HEK293 (cell line): ENCODE measurements around the gene MTMR2.
A peak's percentile ranks its signal among the peaks of the same experiment; 100 is the strongest.
"Not testable (repeated sequence)": the region's sequence is repeated elsewhere in the genome, so short reads cannot be mapped to it uniquely, and the experiment has no call there.

Experiments
- CTCF ChIA-PET: fragments of 350-600 bp; formaldehyde crosslinking; extraction: SDS; loops from one replicate; lab custom pipeline; 2021; ENCODE audit warnings: antibody characterized with exemption; lab: Yijun Ruan, JAX
- POLR2A ChIA-PET: fragments of 300-600 bp; formaldehyde crosslinking; extraction: SDS; loops from one replicate; lab custom pipeline; 2020; ENCODE audit warnings: antibody characterized with exemption, inconsistent platforms; lab: Yijun Ruan, JAX
- H3K27ac ChIP-seq: fragments of 200-500 bp; sonication (Bioruptor generic); 2 replicates; pipeline ENCODE4 v1.5.1; 2014; ENCODE audit warnings: low read depth, low read length, control low read depth, inconsistent platforms; ENCODE audit errors: extremely low read depth
- H3K36me3 ChIP-seq, 2 experiments: fragments of 200-500 bp in 1 of 2; sonication (Bioruptor generic) in 1 of 2; 1 replicate in 1 of 2; 2 replicates in 1 of 2; pipeline ENCODE4 v1.5.1; 2014 to 2017; ENCODE audit warnings: inconsistent platforms in 2 of 2, low read length in 2 of 2; ENCODE audit not compliant: control insufficient read depth in 2 of 2, insufficient read depth in 1 of 2
- H3K4me1 ChIP-seq: fragments of 200-500 bp; sonication (Bioruptor generic); 2 replicates; pipeline ENCODE4 v1.5.1; 2014; ENCODE audit warnings: mild to moderate bottlenecking, low read length, inconsistent platforms; ENCODE audit not compliant: control insufficient read depth, insufficient read depth
- H3K4me3 ChIP-seq: 2 replicates; pipeline ENCODE4 v1.5.1; 2011; ENCODE audit warnings: low read depth, mild to moderate bottlenecking, control low read depth, low read length, moderate library complexity
- H3K9me3 ChIP-seq: fragments of 200-500 bp; sonication (Bioruptor generic); 2 replicates; pipeline ENCODE4 v1.5.1; 2014; ENCODE audit warnings: low read depth, low read length, inconsistent platforms; ENCODE audit not compliant: control insufficient read depth, insufficient read depth
- ZBTB8A ChIP-seq: fragments of 450-650 bp; formaldehyde crosslinking; IDR thresholded peaks from 2 replicates; pipeline ENCODE4 v1.5.1; 2016; ENCODE audit warnings: missing biosample characterization, missing genetic modification characterization
- ZNF146 ChIP-seq: fragments of 450-650 bp; formaldehyde crosslinking; IDR thresholded peaks from 2 replicates; pipeline ENCODE4 v1.5.1; 2016; ENCODE audit warnings: missing biosample characterization, missing genetic modification characterization
- ZNF155 ChIP-seq: fragments of 450-650 bp; formaldehyde crosslinking; IDR thresholded peaks from 2 replicates; pipeline ENCODE4 v1.5.1; 2016; ENCODE audit warnings: missing biosample characterization, missing genetic modification characterization
- ZNF239 ChIP-seq: fragments of 450-650 bp; formaldehyde crosslinking; IDR thresholded peaks from 2 replicates; pipeline ENCODE4 v1.5.1; 2016; ENCODE audit warnings: missing biosample characterization, missing genetic modification characterization
- ZNF391 ChIP-seq: fragments of 450-650 bp; formaldehyde crosslinking; IDR thresholded peaks from 2 replicates; pipeline ENCODE4 v1.5.1; 2016; ENCODE audit warnings: low read depth, missing biosample characterization, missing genetic modification characterization, borderline replicate concordance
- ZNF449 ChIP-seq: fragments of 450-650 bp; formaldehyde crosslinking; IDR thresholded peaks from 2 replicates; pipeline ENCODE4 v1.5.1; 2017; ENCODE audit warnings: missing biosample characterization, mild to moderate bottlenecking, missing genetic modification characterization, moderate library complexity
- ZNF561 ChIP-seq: fragments of 450-650 bp; IDR thresholded peaks from 2 replicates; pipeline ENCODE4 v1.5.1; 2018; ENCODE audit warnings: missing biosample characterization, missing genetic modification characterization, borderline replicate concordance
- ZNF830 ChIP-seq: fragments of 450-650 bp; IDR thresholded peaks from 2 replicates; pipeline ENCODE4 v1.5.0; 2018; ENCODE audit warnings: missing biosample characterization, missing genetic modification characterization, low read depth, mild to moderate bottlenecking, moderate library complexity
- TF ChIP-seq, protein P1 (sequence below): fragments of 450-650 bp; formaldehyde crosslinking; IDR thresholded peaks from 2 replicates; pipeline ENCODE4 v1.5.1; 2016; ENCODE audit warnings: missing biosample characterization, missing genetic modification characterization
- TF ChIP-seq, protein P2 (sequence below): fragments of 450-650 bp; formaldehyde crosslinking; IDR thresholded peaks from 2 replicates; pipeline ENCODE4 v1.5.1; 2016; ENCODE audit warnings: missing biosample characterization, missing genetic modification characterization
- TF ChIP-seq, protein P3 (sequence below): fragments of 450-650 bp; formaldehyde crosslinking; IDR thresholded peaks from 2 replicates; pipeline ENCODE4 v1.5.1; 2016; ENCODE audit warnings: missing biosample characterization, missing genetic modification characterization, low read depth

MTMR2 gene

DNA sequence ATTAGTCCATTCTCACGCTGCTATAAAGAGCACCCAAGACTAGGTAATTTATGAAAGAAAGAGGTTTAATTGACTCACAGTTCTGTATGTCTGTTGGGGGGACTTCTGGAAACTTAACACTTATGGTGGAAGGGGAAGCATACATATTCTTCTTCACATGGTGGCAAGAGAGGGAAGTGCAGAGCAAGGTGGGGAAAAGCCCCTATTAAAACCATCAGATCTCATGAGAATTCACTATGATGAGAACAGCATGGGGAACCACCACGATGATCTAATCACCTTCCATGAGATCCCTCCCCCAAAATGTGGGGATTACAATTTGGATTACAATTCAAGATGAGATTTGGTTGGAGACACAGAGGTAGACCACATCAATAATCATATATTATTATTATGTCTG lies 107.9 kb downstream of the MTMR2 start (continued):
- TF ChIP-seq, protein P1, sequence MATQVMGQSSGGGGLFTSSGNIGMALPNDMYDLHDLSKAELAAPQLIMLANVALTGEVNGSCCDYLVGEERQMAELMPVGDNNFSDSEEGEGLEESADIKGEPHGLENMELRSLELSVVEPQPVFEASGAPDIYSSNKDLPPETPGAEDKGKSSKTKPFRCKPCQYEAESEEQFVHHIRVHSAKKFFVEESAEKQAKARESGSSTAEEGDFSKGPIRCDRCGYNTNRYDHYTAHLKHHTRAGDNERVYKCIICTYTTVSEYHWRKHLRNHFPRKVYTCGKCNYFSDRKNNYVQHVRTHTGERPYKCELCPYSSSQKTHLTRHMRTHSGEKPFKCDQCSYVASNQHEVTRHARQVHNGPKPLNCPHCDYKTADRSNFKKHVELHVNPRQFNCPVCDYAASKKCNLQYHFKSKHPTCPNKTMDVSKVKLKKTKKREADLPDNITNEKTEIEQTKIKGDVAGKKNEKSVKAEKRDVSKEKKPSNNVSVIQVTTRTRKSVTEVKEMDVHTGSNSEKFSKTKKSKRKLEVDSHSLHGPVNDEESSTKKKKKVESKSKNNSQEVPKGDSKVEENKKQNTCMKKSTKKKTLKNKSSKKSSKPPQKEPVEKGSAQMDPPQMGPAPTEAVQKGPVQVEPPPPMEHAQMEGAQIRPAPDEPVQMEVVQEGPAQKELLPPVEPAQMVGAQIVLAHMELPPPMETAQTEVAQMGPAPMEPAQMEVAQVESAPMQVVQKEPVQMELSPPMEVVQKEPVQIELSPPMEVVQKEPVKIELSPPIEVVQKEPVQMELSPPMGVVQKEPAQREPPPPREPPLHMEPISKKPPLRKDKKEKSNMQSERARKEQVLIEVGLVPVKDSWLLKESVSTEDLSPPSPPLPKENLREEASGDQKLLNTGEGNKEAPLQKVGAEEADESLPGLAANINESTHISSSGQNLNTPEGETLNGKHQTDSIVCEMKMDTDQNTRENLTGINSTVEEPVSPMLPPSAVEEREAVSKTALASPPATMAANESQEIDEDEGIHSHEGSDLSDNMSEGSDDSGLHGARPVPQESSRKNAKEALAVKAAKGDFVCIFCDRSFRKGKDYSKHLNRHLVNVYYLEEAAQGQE = no peak
- TF ChIP-seq, protein P2, sequence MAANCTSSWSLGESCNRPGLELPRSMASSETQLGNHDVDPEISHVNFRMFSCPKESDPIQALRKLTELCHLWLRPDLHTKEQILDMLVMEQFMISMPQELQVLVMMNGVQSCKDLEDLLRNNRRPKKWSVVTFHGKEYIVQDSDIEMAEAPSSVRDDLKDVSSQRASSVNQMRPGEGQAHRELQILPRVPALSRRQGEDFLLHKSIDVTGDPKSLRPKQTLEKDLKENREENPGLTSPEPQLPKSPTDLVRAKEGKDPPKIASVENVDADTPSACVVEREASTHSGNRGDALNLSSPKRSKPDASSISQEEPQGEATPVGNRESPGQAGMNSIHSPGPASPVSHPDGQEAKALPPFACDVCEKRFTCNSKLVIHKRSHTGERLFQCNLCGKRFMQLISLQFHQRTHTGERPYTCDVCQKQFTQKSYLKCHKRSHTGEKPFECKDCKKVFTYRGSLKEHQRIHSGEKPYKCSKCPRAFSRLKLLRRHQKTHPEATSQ (tag by site-specific recombination) = no peak
- TF ChIP-seq ZBTB8A (tag by site-specific recombination) (no peak), ZNF155 (tag by site-specific recombination) (no peak), ZNF391 (tag by site-specific recombination) (no peak), ZNF830 (tag by site-specific recombination) (no peak), ZNF449 (tag by site-specific recombination) (no peak), ZNF239 (tag by site-specific recombination) (no peak), ZNF561 (tag by site-specific recombination) (no peak)
- TF ChIP-seq, protein P3, sequence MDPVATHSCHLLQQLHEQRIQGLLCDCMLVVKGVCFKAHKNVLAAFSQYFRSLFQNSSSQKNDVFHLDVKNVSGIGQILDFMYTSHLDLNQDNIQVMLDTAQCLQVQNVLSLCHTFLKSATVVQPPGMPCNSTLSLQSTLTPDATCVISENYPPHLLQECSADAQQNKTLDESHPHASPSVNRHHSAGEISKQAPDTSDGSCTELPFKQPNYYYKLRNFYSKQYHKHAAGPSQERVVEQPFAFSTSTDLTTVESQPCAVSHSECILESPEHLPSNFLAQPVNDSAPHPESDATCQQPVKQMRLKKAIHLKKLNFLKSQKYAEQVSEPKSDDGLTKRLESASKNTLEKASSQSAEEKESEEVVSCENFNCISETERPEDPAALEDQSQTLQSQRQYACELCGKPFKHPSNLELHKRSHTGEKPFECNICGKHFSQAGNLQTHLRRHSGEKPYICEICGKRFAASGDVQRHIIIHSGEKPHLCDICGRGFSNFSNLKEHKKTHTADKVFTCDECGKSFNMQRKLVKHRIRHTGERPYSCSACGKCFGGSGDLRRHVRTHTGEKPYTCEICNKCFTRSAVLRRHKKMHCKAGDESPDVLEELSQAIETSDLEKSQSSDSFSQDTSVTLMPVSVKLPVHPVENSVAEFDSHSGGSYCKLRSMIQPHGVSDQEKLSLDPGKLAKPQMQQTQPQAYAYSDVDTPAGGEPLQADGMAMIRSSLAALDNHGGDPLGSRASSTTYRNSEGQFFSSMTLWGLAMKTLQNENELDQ = no peak

- peaks cover 0 to 38% of the 10 kb centered on the region in 2 experiments; a peak in 2 of 3 replicates for H3K36me3 ChIP-seq
- H3K27ac ChIP-seq, POLR2A ChIA-PET, H3K4me3 ChIP-seq, H3K9me3 ChIP-seq, H3K4me1 ChIP-seq: not testable (repeated sequence)
- CTCF ChIA-PET = interaction anchor here (0.6 kb wide), 1 partner anchor 249 kb away, joined by 3 read pairs; no protein-coding TSS in a partner anchor
- TF ChIP-seq ZNF146 (tag by site-specific recombination) = peak; percentile 55
Measured at GRCh38 chr11:95811052-95811451, 112.9 kb downstream of the MTMR2 start.

- CTCF ChIA-PET, H3K4me3 ChIP-seq, H3K27ac ChIP-seq, H3K9me3 ChIP-seq, POLR2A ChIA-PET, H3K4me1 ChIP-seq: not testable (repeated sequence)
- peaks cover 19 to 39% of the 10 kb centered on the region in 2 experiments for H3K36me3 ChIP-seq
Measured at GRCh38 chr11:95806464-95806863, 117.4 kb downstream of the MTMR2 start.
